ENCODE results near the gene OR6V1. TPM values are rescaled to one million over a fixed set of nuclear protein-coding genes. Genes with fewer than 3 reads are reported as not detected.
"Not testable (repeated sequence)": the region's sequence is repeated elsewhere in the genome, so short reads cannot be mapped to it uniquely, and the experiment has no call there.

The OR6V1 gene
- total RNA-seq, 3 donors from 2014 or later (not counting 1 experiment from before 2014, with no cell fraction given) = not detected

DNA sequence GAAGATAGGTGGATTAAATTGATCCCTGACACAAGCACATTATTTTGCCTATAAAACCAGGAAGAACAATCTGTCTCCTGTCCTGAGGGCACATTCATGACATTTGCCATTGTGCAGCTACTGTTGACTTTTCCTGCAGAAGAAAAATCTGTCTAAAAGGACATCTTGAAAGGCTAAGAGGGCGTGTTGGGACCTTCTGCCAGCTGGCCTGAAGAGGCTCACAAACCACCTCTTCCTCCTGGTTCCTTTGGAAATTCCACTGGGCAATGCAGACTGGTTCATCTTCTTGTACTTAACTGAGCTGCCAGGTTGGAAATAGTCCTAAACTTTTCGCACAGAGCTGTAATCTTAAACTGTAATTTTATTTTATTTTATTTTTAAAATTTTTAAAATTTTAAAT is 44.0 kb downstream of the OR6V1 start:
- Histone ChIP-seq H3K9me3 (ENCODE audit: control insufficient read depth, insufficient read depth, low read length) (peaks cover 6% of the 10 kb centered on the region), H3K27ac (ENCODE audit: low read length) (no peak overlapping the region), H3K27me3 (ENCODE audit: control insufficient read depth, insufficient read depth, low read length) (no peaks in the 10 kb centered on the region), H3K36me3 (ENCODE audit: control insufficient read depth, insufficient read depth, low read length) (no peaks in the 10 kb centered on the region), H3K4me1 (ENCODE audit: control insufficient read depth, insufficient read depth, low read length) (no peaks in the 10 kb centered on the region), H3K4me3 (ENCODE audit: low read length) (no peak overlapping the region)
- Mint-ChIP-seq H3K27ac (no peak overlapping the region), H3K27me3 (ENCODE audit: low read depth in 2 of 2) (no peaks in the 10 kb centered on the region), H3K9me3 (peaks cover 6 to 14% of the 10 kb centered on the region in 2 donors), H3K36me3 (peaks cover 20% of the 10 kb centered on the region), H3K4me3 (no peak overlapping the region), H3K4me1 (no peaks in the 10 kb centered on the region)
- DNase-seq = no peak
- intact Hi-C loops (cut with micrococcal nuclease) = no loop called here
- TF ChIP-seq CTCF (IDR thresholded peaks at IDR 0.05) = no peak
- 56% methylated on average over 1 of the region's 2 CpGs for WGBS (ENCODE audit: insufficient coverage)
- ATAC-seq = no peak

- H3K4me1 Mint-ChIP-seq; DNase-seq; intact Hi-C loops (cut with micrococcal nuclease); H3K27me3 Mint-ChIP-seq (ENCODE audit: low read depth in 2 of 2); ATAC-seq; H3K9me3 ChIP-seq (ENCODE audit: control insufficient read depth, insufficient read depth, low read length); H3K27ac ChIP-seq (ENCODE audit: low read length); H3K4me3 ChIP-seq (ENCODE audit: low read length); H3K36me3 ChIP-seq (ENCODE audit: control insufficient read depth, insufficient read depth, low read length); H3K4me1 ChIP-seq (ENCODE audit: control insufficient read depth, insufficient read depth, low read length); H3K4me3 Mint-ChIP-seq; H3K27ac Mint-ChIP-seq; H3K27me3 ChIP-seq (ENCODE audit: control insufficient read depth, insufficient read depth, low read length): not testable (repeated sequence)
- no CpG with 5 or more reads among the region's 1 CpG for WGBS (ENCODE audit: insufficient coverage)
- peaks cover 20% of the 10 kb centered on the region for H3K36me3 Mint-ChIP-seq
- peaks cover 9 to 14% of the 10 kb centered on the region in 2 donors for H3K9me3 Mint-ChIP-seq
Measured at GRCh38 chr7:143099579-143099978, 47.4 kb downstream of the OR6V1 start.

Other genes starting within 250 kb of the OR6V1 start
- gene EPHB6, start 197.3 kb upstream of the OR6V1 start, total RNA-seq = 1 to 10 TPM; 2.3 to 6.8 (median 6.5) TPM
- not detected for gene TRPV6, start 166.6 kb upstream of the OR6V1 start, total RNA-seq
- not detected for gene TRPV5, start 118.6 kb upstream of the OR6V1 start, total RNA-seq
- not detected for gene LLCFC1, start 112.9 kb upstream of the OR6V1 start, total RNA-seq
- under 1 TPM in 2 of 3 donors, not detected in 1; 0.09 to 0.61 TPM for gene KEL, start 90.0 kb upstream of the OR6V1 start, total RNA-seq
- not detected for gene OR9A2, start 25.2 kb upstream of the OR6V1 start, total RNA-seq
- not detected for gene PIP, start 79.7 kb downstream of the OR6V1 start, total RNA-seq
- gene TAS2R39, start 131.1 kb downstream of the OR6V1 start, total RNA-seq = not detected
- gene TAS2R40, start 169.7 kb downstream of the OR6V1 start, total RNA-seq = not detected
- gene GSTK1, start 211.1 kb downstream of the OR6V1 start, total RNA-seq = 100 to 1,000 TPM; 159 to 215 (median 181) TPM
- gene TMEM139, start 232.6 kb downstream of the OR6V1 start, total RNA-seq = not detected
- gene CASP2, start 236.0 kb downstream of the OR6V1 start, total RNA-seq = 10 to 100 TPM; 36.7 to 60.5 (median 54.7) TPM

Measured in natural killer cell (primary cell).